ENCODE results near the gene MYO1C.

MYO1C gene

GRCh38 chr17:1470071-1470754 is 22.3 kb downstream of the MYO1C start:
- peaks cover 88 to 93% of the 10 kb centered on the region in 2 experiments for H3K36me3 ChIP-seq (ENCODE audit: control insufficient read depth in 1 of 2, insufficient read depth in 2 of 2, low read length in 2 of 2)
- no peak overlapping the region for H3K4ac ChIP-seq (ENCODE audit: low read depth, low read length)
- no peaks in the 10 kb centered on the region for H3K27me3 ChIP-seq (ENCODE audit: insufficient read depth, low read length)
- H4K12ac ChIP-seq (ENCODE audit: low read depth, low read length): no peak overlapping the region
- no peak overlapping the region for H3K4me3 ChIP-seq (ENCODE audit: low read depth, low read length)
- peaks cover 3% of the 10 kb centered on the region for H3K9me3 ChIP-seq (ENCODE audit: insufficient read depth, low read depth, low read length)
- H3K4me2 ChIP-seq (ENCODE audit: low read length): no peak overlapping the region
- no peak overlapping the region for H2AK5ac ChIP-seq (ENCODE audit: low read length)
- no peak overlapping the region for H2BK120ac ChIP-seq (ENCODE audit: insufficient read depth, low read length, poor library complexity)
- H3K79me2 ChIP-seq (ENCODE audit: control insufficient read depth, insufficient read depth, low read length, poor library complexity): no peaks in the 10 kb centered on the region
- peaks cover 4 to 6% of the 10 kb centered on the region in 2 experiments for H3K4me1 ChIP-seq (ENCODE audit: control insufficient read depth in 1 of 2, insufficient read depth in 2 of 2, low read length in 2 of 2)
- H2AFZ ChIP-seq (ENCODE audit: insufficient read depth, low read length, poor library complexity): no peak overlapping the region
- no peak overlapping the region for H3K27ac ChIP-seq (ENCODE audit: low read depth, low read length)
- DNase-seq: no peak
- H3K14ac ChIP-seq (ENCODE audit: low read length): no peak overlapping the region
- no peak overlapping the region for H2BK12ac ChIP-seq (ENCODE audit: low read length)
- no peak overlapping the region for H3K9ac ChIP-seq (ENCODE audit: low read length)
- no peak overlapping the region for H2BK5ac ChIP-seq (ENCODE audit: low read depth, low read length, poor library complexity)
- WGBS (ENCODE audit: extremely low coverage, insufficient coverage, insufficient read length): no CpG with 5 or more reads among the region's 33 CpGs
- H3K18ac ChIP-seq (ENCODE audit: low read length): no peak overlapping the region
- H3K23ac ChIP-seq (ENCODE audit: low read length): no peak overlapping the region
- no peak overlapping the region for H4K8ac ChIP-seq (ENCODE audit: low read depth, low read length)
- no peak overlapping the region for H4K91ac ChIP-seq (ENCODE audit: low read depth, low read length)
- H3K79me1 ChIP-seq (ENCODE audit: low read length): no peaks in the 10 kb centered on the region

DNA sequence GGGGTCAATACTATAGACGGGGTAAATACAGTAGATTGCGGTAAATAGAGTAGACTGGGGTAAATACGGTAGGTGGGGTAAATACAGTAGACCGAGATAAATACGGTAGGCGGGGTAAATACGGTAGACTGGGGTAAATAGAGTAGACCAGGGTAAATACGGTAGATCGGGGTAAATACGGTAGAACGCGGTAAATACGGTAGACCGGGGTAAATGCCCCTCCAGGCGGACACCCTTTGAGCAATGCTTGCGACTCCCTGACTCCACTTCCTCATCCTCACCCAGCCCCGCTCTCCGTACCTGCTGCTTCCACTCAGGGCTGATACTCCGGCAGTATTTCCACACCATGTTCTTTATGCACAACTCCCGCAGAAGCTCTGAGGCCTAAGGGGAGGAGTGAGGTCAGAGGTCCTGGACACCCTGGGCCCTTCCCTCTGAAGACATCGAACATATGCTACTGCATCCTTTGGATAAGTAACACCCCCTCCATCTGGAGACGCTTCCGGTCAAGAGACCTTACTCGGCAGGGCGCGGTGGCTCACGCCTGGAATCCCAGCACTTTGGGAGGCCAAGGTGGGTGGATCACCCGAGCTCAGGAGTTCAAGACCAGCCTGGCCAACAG is 23.1 kb downstream of the MYO1C start:
- peaks cover 86 to 93% of the 10 kb centered on the region in 2 experiments for H3K36me3 ChIP-seq (ENCODE audit: control insufficient read depth in 1 of 2, insufficient read depth in 2 of 2, low read length in 2 of 2)
- no peak overlapping the region for H3K4me3 ChIP-seq (ENCODE audit: low read depth, low read length)
- H2BK12ac ChIP-seq (ENCODE audit: low read length): no peak overlapping the region
- H3K79me1 ChIP-seq (ENCODE audit: low read length): no peaks in the 10 kb centered on the region
- no peaks in the 10 kb centered on the region for H3K79me2 ChIP-seq (ENCODE audit: control insufficient read depth, insufficient read depth, low read length, poor library complexity)
- H3K4ac ChIP-seq (ENCODE audit: low read depth, low read length): no peak overlapping the region
- H2BK5ac ChIP-seq (ENCODE audit: low read depth, low read length, poor library complexity): no peak overlapping the region
- no peak overlapping the region for H3K14ac ChIP-seq (ENCODE audit: low read length)
- no peak overlapping the region for H2BK120ac ChIP-seq (ENCODE audit: insufficient read depth, low read length, poor library complexity)
- H3K9me3 ChIP-seq (ENCODE audit: insufficient read depth, low read depth, low read length): peaks cover 3% of the 10 kb centered on the region
- peak in 1 of 2 donors; percentile 42 for DNase-seq
- H4K12ac ChIP-seq (ENCODE audit: low read depth, low read length): no peak overlapping the region
- H3K27me3 ChIP-seq (ENCODE audit: insufficient read depth, low read length): no peaks in the 10 kb centered on the region
- H4K91ac ChIP-seq (ENCODE audit: low read depth, low read length): no peak overlapping the region
- H3K18ac ChIP-seq (ENCODE audit: low read length): no peak overlapping the region
- no peak overlapping the region for H2AFZ ChIP-seq (ENCODE audit: insufficient read depth, low read length, poor library complexity)
- no peak overlapping the region for H3K27ac ChIP-seq (ENCODE audit: low read depth, low read length)
- H4K8ac ChIP-seq (ENCODE audit: low read depth, low read length): no peak overlapping the region
- no peak overlapping the region for H3K9ac ChIP-seq (ENCODE audit: low read length)
- no peak overlapping the region for H3K4me2 ChIP-seq (ENCODE audit: low read length)
- H2AK5ac ChIP-seq (ENCODE audit: low read length): no peak overlapping the region
- WGBS (ENCODE audit: extremely low coverage, insufficient coverage, insufficient read length): 100% methylated on average over 13 of the region's 28 CpGs
- H3K4me1 ChIP-seq (ENCODE audit: control insufficient read depth in 1 of 2, insufficient read depth in 2 of 2, low read length in 2 of 2): peaks cover 4 to 6% of the 10 kb centered on the region in 2 experiments
- no peak overlapping the region for H3K23ac ChIP-seq (ENCODE audit: low read length)

DNA sequence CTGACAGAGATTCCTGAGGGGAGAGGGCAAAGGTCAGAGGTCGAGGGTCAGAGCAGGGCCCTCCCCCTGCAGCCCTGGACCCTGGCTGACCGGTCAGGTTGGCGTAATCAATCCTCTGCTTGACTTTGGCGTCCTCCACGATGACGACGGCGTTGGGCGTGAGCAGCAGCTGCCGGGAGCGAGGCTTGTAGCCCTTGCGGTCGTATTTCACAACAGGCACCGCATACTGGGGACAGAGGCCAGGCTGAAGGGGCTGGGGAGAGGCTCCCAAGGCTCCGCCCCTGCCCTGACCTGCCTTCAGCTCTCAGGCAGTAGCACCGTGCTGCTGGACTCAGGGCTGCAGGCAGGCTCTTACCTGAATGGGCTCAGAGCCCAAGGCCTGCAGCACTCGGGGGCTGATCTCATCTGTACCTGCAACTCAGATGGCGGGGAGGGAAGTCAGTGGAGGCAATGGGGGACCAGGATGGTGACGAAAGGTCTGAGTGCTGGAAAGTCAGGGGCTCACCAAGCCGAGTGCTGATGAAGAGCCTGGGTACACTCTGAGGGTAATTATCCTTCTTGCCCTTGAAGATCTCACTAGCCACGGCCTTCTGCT is 24.5 kb downstream of the MYO1C start:
- Histone ChIP-seq H3K27ac (ENCODE audit: low read depth, low read length) (no peak overlapping the region), H3K4ac (ENCODE audit: low read depth, low read length) (no peak overlapping the region), H2AK5ac (ENCODE audit: low read length) (no peak overlapping the region), H3K79me2 (ENCODE audit: control insufficient read depth, insufficient read depth, low read length, poor library complexity) (no peaks in the 10 kb centered on the region), H3K27me3 (ENCODE audit: insufficient read depth, low read length) (no peaks in the 10 kb centered on the region), H3K23ac (ENCODE audit: low read length) (no peak overlapping the region), H4K8ac (ENCODE audit: low read depth, low read length) (no peak overlapping the region), H3K79me1 (ENCODE audit: low read length) (no peaks in the 10 kb centered on the region), H2BK5ac (ENCODE audit: low read depth, low read length, poor library complexity) (no peak overlapping the region), H3K9me3 (ENCODE audit: insufficient read depth, low read depth, low read length) (peaks cover 3% of the 10 kb centered on the region), H3K9ac (ENCODE audit: low read length) (no peak overlapping the region), H3K4me2 (ENCODE audit: low read length) (no peak overlapping the region), H3K18ac (ENCODE audit: low read length) (no peak overlapping the region), H3K36me3 (ENCODE audit: control insufficient read depth in 1 of 2, insufficient read depth in 2 of 2, low read length in 2 of 2) (peaks cover 80 to 85% of the 10 kb centered on the region in 2 experiments), H4K12ac (ENCODE audit: low read depth, low read length) (no peak overlapping the region), H2BK120ac (ENCODE audit: insufficient read depth, low read length, poor library complexity) (no peak overlapping the region), H4K91ac (ENCODE audit: low read depth, low read length) (no peak overlapping the region), H2AFZ (ENCODE audit: insufficient read depth, low read length, poor library complexity) (no peak overlapping the region), H3K14ac (ENCODE audit: low read length) (no peak overlapping the region), H3K4me3 (ENCODE audit: low read depth, low read length) (no peak overlapping the region), H3K4me1 (ENCODE audit: control insufficient read depth in 1 of 2, insufficient read depth in 2 of 2, low read length in 2 of 2) (peaks cover 4 to 9% of the 10 kb centered on the region in 2 experiments), H2BK12ac (ENCODE audit: low read length) (no peak overlapping the region)
- peak; percentile 64 to 74 for DNase-seq
- WGBS (ENCODE audit: extremely low coverage, insufficient coverage, insufficient read length): no CpG with 5 or more reads among the region's 21 CpGs

DNA sequence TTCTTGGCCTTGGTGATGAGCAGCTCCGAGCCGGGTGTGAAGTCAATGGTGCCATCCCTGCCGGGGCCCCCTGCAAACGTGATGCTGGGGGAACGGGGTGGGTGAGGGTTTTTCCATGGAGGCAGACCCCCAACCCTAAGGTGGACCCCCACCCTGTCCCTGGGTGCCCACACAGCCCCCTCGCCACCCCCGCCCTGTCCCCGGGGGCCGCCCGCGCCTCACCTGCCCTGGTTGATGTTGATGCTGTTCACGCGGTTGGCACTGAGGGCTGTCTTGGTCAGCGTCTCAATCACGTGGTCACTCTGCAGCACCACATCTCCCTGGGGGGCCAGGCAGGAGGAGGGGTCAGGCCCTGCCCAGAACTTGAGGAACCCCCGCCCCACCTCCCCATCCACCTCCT is 25.2 kb downstream of the MYO1C start:
- Histone ChIP-seq H3K4me3 (ENCODE audit: low read depth, low read length) (no peak overlapping the region), H3K36me3 (ENCODE audit: control insufficient read depth in 1 of 2, insufficient read depth in 2 of 2, low read length in 2 of 2) (peaks cover 74 to 78% of the 10 kb centered on the region in 2 experiments), H3K4ac (ENCODE audit: low read depth, low read length) (no peak overlapping the region), H2AK5ac (ENCODE audit: low read length) (no peak overlapping the region), H3K18ac (ENCODE audit: low read length) (no peak overlapping the region), H3K79me1 (ENCODE audit: low read length) (no peaks in the 10 kb centered on the region), H3K27ac (ENCODE audit: low read depth, low read length) (no peak overlapping the region), H3K79me2 (ENCODE audit: control insufficient read depth, insufficient read depth, low read length, poor library complexity) (no peaks in the 10 kb centered on the region), H3K9ac (ENCODE audit: low read length) (no peak overlapping the region), H2BK12ac (ENCODE audit: low read length) (no peak overlapping the region), H3K9me3 (ENCODE audit: insufficient read depth, low read depth, low read length) (peaks cover 3% of the 10 kb centered on the region), H3K27me3 (ENCODE audit: insufficient read depth, low read length) (no peaks in the 10 kb centered on the region), H3K4me1 (ENCODE audit: control insufficient read depth in 1 of 2, insufficient read depth in 2 of 2, low read length in 2 of 2) (peaks cover 4 to 9% of the 10 kb centered on the region in 2 experiments), H4K12ac (ENCODE audit: low read depth, low read length) (no peak overlapping the region), H2BK5ac (ENCODE audit: low read depth, low read length, poor library complexity) (no peak overlapping the region), H3K4me2 (ENCODE audit: low read length) (no peak overlapping the region), H4K8ac (ENCODE audit: low read depth, low read length) (no peak overlapping the region), H4K91ac (ENCODE audit: low read depth, low read length) (no peak overlapping the region), H2BK120ac (ENCODE audit: insufficient read depth, low read length, poor library complexity) (no peak overlapping the region), H3K14ac (ENCODE audit: low read length) (no peak overlapping the region), H3K23ac (ENCODE audit: low read length) (no peak overlapping the region), H2AFZ (ENCODE audit: insufficient read depth, low read length, poor library complexity) (no peak overlapping the region)
- no CpG with 5 or more reads among the region's 16 CpGs for WGBS (ENCODE audit: extremely low coverage, insufficient coverage, insufficient read length)
- no peak for DNase-seq
